Stromal cell of bone marrow (primary cell): ENCODE data around the gene MAGEB17.

Experiments used
- DNase-seq: peaks from one replicate; pipeline ENCODE4 v3.0.0-alpha.2; 2012; ENCODE audit warnings: low read depth

Gene MAGEB17

DNA sequence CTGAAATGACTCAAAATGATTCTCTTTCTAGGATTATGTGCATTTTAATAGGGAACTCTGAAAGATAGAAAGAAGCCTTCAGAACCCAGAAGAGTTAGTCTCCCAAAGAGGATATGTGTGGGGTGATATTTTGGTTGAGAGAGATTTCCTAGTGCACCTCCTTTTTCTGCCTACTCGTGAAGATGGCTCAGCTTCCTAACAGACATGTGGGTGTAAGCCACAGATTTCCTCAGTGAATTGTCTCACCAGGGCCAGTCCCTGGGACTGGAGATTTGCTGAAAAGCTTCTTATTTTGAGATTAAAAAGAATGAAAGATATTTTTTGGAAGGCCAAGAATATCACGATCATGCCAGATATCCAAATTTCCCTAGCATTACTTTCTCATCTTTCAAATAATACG is 42.8 kb downstream of the MAGEB17 start:
- DNase-seq: no peak

DNA sequence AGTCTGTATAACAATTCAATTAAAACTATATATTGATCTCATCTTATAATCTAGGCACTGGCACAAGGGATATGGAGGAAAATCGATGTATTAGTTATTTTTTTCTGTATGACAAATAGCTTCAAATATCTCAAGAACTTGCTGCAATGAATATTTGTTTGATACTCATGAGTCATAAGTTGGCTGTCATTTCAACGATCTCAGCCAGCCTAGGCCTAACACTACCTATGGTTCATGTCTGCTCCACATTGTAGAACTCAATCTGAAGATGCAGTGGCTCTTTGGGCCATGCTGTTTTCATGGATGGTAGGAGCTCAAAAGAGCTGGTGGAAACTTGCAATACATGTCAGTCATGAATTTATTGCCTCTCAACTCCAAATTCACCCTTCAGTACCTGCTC is 44.7 kb downstream of the MAGEB17 start:
- DNase-seq: no peak

DNA sequence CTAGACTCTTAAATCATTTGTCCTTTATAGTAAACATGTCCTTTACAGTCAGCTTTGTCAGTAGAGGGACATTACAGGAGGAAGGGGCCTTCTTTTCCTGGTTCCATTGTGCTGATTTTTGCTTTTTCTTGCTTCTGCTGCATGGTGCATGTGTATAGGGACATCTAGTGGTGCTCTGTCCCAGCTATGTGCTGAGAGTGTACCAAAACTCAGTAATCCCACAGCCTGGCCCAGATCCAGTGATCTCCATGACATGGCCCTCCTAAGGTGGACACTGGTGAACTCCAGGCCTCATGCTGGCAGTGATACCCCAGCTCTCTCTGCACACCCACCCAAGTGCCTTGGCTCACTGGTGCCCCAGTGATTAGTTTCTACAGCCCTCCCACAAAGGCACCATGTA is 45.2 kb downstream of the MAGEB17 start:
- no peak for DNase-seq

DNA sequence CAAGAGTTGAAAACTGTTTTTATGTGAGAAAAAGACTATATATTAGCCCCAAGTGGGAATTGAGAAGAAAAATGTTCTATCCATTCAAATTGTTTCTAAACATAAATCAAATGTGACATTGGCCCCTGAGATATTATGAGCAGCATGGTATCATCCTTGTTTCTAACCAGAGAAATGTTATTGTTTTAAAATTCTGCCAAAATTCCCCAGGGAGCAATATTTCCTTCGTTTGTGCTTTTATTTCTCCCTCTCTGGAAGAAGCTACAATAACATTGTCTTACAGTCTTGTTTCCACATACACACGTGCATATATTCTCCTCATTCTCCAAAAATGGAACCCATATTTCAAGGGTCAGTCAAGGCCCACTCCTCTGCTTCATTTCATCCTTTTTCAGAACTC is 46.7 kb downstream of the MAGEB17 start:
- DNase-seq: no peak

DNA sequence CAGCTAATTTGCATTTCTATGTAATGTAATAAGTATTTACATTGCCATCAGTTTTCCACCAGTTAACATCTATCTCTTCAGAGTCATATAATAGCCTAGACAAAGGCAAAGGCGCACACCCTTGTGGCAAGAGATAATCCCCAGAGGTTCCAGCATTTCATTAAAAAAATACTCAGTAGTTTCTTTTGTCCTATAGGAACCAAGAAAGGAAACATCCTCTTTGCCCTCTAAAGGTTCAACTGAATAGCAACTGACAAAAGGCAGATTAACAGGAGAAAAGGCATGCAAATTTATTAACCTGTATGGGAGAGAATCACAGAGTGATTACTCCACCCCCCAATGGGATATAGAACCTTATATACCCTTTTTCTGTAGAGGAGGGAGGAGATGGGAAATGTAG is 48.4 kb downstream of the MAGEB17 start:
- no peak for DNase-seq
